HG03469 (cell line): ENCODE results near the gene LRRC45.

ENCODE experiments used
- ATAC-seq: cut with Tn5 transposase; IDR thresholded peaks from one replicate; pipeline ENCODE4 v1.9.1; 2021; ENCODE audit warnings: mild to moderate bottlenecking, moderate library complexity, moderate number of reproducible peaks; ENCODE audit not compliant: unreplicated experiment

The LRRC45 gene

GRCh38 chr17:82060614-82061013, 37.5 kb downstream of the LRRC45 start:
- ATAC-seq = no peak

DNA sequence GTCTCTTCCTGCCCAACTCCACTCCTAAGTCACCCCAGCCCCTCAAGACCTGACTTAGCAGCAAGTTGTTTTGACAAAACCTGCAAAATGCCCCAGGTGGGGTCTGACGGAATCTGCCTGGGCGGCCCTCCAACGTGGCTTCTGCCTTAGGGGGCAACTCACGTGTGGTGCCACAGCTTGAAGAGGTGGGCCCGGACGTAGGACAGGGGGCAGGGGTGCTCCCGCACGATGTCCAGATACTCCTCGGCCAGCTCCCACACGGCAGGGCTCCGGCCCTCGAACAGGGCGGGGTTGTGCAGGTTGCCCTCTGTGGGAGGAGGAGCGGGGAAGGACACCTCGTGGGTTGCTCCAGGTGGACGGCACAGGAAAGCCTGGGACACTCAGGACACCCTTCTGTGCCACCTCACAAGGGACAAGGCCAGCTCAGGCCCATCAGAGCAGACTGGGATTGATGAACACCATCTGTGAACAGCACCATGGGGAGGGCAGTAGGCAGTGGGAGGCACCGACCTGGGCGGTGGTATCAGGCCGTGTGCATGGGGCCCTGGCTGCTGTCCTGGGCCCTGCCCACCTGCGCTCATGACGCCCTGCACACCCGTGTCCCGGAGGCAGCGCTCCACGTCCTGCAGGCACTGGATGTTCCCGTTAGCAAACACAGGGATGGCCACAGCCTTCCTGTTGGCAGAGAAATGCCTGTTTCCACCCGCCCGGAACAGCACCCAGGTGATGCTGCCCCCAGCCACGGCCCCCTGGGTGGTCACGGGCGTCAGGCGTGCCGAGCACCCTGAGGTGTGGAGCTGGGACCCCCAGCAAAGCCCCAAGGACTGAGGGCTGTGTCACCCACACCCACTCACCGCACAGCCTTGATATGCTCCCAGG, 38.2 kb downstream of the LRRC45 start:
- ATAC-seq = no peak

DNA sequence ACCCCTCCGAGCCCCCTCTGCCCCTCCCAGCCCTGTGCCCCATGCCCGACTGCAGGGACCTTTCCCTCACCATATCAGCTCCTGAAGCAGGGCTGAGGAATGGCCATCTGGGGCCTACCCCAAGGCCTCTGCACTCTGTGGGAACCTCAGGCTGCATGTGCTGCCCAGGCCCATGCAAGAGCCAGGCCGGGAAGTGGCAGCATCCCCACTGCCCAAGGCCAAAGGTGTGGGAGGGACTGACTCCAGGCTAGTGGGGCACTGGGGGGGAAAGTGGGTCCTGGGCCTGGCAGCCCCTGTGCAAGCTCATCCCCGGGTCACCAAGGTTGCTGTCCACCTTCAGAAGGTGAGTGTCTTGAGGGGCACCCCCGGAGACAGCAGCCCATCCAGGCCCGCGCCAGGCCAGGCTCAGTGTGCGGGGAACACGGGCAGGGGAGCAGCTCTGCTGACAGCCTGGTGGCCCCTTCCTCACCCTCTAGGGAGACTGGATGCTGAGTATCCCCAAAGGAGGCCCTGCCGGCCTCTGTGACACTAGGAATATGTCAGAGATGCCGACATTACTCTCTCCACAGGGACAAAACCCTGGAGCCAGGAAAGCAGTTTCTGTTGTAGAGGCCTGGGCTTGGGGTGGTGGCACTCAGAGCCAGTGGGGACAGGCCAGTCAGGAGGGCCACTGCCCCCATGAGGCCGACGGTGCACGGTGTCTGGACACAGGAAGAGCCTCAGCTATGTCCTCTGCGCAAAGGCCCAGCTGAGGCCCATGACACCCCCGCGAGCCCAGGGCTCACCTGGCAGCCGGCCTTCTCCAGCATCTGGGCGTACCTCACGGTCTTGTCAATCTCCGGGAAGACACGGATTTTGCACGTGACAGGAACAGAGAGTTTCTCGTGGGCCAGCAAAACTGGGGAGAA, 39.2 kb downstream of the LRRC45 start:
- no peak for ATAC-seq

DNA sequence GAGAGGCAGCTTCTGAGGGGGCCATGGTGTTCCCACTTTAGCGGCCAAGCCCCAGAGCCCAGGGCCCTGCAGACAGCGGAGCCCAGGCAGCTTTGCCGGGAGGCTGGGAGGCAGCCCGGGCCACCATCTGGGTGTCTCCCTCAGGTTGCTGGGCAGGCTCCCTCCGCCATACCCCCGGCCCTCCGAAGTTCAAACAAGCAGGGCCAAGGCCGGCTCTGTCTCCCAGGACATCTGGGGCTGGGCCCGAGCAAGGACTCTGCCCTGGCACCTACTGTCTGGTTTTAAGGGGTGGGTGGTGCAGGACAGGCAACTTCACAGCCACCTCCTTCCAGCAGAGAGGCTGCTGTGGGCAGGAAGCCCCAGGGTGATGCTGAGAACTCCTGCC, 39.9 kb downstream of the LRRC45 start:
- ATAC-seq = no peak

- no peak for ATAC-seq
These were observed 40.6 kb downstream of the LRRC45 start for GRCh38 chr17:82063424-82064415.

GRCh38 chr17:82064433-82065192, 41.5 kb downstream of the LRRC45 start:
- no peak for ATAC-seq

DNA sequence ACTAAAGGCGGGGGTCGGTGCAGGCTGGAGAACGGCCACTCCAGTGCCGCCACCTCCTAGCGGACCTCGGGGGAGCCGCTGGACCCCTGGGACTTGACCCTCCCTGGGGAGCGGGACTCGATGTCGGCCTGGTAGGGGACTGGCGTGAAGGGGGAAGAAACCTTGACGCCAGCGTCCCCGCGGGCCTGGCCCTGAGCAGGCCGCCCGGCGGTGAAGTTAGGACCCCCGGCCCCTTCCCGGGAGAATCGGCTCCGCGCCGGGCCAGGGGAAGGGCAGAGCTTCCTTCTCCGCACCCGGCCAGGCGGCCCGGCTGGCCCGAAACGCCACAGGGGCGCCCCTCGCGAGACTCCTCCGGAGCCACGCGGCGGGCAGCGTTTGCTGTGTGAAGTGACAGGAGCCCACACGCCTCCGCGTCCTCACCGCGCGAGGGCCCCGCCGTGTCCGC, 42.1 kb downstream of the LRRC45 start:
- no peak for ATAC-seq

DNA sequence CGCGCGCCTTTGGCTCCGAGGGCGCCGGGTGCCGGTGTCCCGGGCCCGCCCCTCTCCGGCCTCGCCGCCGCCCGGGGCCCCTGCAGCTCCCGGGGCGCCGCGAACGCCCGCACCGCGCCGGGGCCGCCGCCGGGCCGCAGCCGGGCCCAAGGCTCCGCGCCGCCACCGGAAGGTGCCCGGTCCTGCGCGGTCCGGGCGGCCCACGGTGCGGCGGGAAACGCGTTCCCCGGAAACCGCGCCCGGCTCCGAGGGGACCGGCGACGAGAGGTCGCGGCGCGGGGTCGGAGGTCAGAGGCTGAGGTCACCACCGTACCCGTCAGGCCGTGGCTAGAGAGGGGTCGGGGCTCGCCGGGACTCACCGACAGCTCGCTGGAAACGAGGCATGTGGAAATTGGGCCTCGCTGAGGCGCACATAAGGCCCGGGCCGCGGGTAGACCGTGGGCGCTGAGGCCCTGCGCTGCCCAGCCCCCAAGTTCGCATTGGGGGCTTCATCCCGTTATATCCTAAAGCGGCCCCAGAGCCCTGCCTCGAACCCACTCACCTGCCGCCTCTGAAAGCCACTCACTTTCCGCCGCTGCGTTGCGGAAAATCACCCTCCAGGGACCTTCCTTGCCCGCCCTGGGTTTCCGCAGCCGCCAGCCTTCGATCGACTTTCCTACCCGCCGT, 42.7 kb downstream of the LRRC45 start, which contains the start of gene DUS1L:
DUS1L (minus strand) TSS at position 167 of the 666 bp plus-strand sequence. CDS start 745 bp downstream, outside the sequence.
- no peak for ATAC-seq

DNA sequence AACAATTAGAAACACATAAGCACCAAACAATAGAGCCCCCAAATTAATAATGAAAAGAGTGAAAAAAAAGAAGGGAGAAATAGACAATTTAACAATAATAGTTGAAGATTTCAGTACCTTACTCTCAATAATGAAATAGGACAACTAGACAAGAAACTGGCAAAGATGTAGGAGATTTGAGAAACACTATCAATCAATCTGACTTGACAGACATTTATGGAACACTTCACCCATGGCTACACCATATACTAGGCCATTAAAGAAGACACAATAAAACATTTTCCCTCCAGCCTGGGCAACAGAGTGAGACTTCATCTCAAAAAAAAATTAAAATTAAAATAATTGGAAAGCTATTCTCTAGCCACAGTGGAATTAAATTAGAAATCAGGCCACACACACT, 47.5 kb downstream of the LRRC45 start:
- no peak for ATAC-seq

GRCh38 chr17:82072827-82073226, 49.7 kb downstream of the LRRC45 start:
- ATAC-seq = no peak

DNA sequence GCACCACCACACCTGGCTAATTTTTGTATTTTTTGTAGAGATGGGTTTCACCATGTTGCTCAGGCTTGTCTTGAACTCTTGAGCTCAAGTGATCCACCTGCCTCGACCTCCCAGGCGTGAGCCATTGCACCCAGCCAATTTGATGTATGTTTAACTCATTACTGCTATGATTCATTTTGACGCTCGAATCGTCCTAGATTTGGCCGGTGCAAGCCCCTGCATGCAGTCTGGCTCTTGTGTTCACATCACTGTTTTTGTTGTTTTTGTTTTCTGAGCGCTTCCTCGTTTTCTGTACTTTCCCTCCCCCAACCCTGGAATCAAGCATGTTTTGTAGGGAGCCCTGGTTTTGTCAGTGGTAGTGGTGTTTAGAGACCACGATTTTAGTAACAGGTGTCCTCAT, 50.3 kb downstream of the LRRC45 start:
- no peak for ATAC-seq

DNA sequence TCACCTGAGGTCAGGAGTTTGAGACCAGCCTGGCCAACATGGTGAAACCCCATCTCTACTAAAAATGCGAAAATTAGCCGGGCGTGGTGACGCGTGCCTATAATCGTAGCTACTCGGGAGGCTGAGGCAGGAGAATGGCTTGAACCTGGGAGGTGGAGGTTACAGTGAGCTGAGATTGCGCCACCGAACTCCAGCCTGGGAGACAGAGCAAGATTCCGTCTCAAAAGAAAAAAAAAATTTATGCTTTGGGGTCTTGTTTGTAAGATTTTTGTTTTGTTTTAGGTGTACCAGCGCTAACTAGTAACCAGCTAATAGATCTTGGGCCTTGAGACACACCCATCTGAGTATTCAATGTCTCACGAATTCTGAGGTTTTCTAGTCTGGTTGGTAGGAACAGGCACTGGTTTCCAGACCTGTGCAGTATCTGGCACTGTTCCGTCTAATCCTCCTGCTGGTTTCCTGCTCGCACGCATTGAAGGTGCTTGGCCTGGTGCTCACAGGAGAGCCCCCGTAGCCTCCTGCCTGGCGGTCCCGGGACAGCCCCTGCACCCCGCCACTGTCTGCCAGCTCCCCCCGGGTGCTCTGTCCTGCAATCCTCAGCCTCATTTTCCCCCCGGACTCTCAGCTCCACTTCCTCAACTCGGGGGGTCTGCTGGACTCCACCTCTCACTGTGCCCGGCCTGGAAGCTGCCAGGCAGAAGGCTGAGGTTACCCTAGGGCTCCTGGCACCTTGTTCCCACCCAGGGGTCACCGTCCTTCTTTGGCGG, 53.1 kb downstream of the LRRC45 start:
- ATAC-seq = no peak

DNA sequence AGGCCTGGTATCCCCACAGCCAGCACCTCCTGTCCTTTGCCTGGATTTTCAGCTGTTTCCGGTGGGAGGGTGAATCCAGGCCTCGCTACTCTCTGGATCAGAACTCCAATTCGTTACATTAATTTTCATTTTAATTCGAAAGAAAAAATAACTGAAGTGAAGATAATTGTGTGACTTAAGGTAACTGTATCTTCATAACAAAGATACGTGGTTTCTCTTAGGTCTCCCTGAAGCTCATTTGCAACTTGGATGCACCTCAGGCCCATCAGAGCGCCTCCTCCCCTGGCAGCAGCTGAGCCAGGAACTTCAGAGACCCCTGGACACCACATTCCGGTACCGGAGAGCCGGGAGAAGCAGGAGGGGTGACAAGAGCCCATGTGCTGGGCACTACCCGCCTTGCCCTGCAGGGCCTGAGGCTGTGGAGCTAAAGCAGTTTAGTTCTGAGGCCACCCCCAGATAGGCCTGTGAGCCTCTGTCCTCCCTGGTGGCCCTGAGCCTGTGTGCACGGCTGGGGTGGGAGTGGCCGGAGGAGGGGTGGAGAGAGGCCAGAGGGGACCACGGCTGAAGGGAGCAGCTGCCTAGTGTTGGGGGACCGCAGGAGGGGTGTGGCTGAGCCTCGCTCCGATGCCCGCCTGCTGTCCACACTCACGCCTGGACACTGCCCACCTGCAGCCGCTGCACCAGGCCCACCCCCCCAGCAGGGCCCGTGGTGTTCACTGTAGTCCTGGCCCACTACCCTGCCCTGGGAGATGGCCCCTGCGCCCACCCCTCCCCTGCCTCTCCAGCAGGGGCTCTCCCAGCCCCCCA, 53.9 kb downstream of the LRRC45 start:
- no peak for ATAC-seq

GRCh38 chr17:82077617-82078358, 54.7 kb downstream of the LRRC45 start:
- ATAC-seq = no peak

DNA sequence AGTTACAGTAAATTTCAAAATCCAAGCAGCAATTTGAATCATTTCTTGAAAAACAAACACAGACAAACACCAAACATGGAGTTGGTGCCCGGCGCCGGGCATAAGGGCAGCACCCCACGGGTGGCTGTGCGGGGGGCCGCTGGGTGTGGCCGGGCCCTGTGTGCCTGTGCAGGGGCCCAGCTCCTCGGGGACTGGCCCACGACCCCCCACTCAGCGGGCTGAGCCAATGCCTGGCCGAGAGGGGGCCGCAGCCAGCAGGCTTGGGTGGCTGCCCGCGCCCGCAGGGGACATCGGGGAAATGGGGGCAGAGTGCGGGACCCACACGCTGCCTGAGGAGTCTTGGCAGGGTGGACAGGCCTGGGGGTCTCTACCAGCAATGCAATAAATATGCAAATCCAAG, 55.3 kb downstream of the LRRC45 start:
- ATAC-seq = no peak

GRCh38 chr17:82079001-82079677, 56.0 kb downstream of the LRRC45 start:
- no peak for ATAC-seq
